ENCODE results near the gene FOLR2. TPM values are rescaled to one million over a fixed set of nuclear protein-coding genes. Genes with fewer than 3 reads are reported as not detected.
A peak's percentile ranks its signal among the peaks of the same experiment; 100 is the strongest.

FOLR2 gene
- total and polyA plus RNA-seq, 3 donors from 2014 or later = 1.3 to 37.3 (median 8.7) TPM

DNA sequence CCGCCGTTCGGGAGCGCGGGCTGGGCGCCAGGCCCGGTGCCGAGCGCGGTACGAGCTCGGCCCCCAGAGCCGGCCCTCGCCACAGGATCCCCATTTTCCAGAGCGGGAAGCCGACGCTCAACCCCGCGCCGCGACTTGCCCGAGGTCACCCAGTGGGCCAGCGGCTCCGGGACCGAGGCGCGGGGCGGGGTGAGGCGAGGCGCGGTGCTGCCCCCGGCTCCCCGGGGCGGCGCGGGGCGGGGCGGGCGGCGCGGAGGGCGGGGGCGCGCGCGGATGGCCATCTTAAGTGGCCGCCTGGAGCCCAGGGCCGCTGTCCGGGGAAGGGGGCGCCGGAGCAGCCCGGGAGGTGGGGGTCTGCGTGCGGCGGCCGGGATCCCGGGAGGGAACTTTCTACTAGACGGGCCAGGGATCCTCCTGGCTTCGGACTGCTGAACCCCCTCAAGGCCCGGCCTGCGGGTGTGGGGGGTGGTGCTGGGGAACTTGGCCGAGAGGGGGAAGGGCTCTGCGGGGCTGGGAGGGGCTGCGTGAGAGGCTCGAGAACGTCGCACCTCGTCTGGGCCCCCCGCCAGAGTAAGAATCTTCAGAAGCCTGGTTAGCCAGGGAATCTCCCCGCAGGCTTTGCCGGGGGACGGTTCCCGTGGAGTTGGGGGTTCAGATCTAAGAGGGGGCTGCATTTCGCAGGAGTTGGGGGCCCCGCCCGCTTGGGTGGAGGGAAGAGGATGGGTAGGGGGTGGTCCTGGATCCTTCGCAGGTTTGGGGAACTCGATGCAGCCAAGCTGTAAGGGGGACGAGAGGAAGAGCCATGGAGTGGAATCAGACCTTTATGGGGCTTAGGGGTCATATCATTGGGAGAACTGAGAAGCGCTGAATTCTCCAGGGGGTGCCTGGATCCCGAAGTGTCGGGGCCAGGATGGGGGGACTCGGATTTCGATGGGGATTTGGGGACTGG, 7.3 kb downstream of the FOLR2 start:
- peak overlapping the region; percentile 80 to 88 for H3K4me3 ChIP-seq
- H3K27ac ChIP-seq = peak overlapping the region; percentile 88 to 96
- H3K9me3 ChIP-seq = no peaks in the 10 kb centered on the region
- H3K36me3 ChIP-seq (ENCODE audit: low read depth, missing control alignments) = no peaks in the 10 kb centered on the region
- DNase-seq = peak; percentile 76
- H3K4me1 ChIP-seq = peaks cover 17% of the 10 kb centered on the region
- WGBS, 2 donors = 2% methylated on average over 13 to 74 of the region's 84 CpGs
- TF ChIP-seq, protein P1, sequence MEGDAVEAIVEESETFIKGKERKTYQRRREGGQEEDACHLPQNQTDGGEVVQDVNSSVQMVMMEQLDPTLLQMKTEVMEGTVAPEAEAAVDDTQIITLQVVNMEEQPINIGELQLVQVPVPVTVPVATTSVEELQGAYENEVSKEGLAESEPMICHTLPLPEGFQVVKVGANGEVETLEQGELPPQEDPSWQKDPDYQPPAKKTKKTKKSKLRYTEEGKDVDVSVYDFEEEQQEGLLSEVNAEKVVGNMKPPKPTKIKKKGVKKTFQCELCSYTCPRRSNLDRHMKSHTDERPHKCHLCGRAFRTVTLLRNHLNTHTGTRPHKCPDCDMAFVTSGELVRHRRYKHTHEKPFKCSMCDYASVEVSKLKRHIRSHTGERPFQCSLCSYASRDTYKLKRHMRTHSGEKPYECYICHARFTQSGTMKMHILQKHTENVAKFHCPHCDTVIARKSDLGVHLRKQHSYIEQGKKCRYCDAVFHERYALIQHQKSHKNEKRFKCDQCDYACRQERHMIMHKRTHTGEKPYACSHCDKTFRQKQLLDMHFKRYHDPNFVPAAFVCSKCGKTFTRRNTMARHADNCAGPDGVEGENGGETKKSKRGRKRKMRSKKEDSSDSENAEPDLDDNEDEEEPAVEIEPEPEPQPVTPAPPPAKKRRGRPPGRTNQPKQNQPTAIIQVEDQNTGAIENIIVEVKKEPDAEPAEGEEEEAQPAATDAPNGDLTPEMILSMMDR (IDR thresholded peaks at IDR 0.05) = no peak
- no peak for TF ChIP-seq POLR2A (IDR thresholded peaks at IDR 0.05)
- intact Hi-C loops (cut with DNase I; ENCODE audit: low total_unique reads) = no loop called here
- no peaks in the 10 kb centered on the region for H3K27me3 ChIP-seq

DNA sequence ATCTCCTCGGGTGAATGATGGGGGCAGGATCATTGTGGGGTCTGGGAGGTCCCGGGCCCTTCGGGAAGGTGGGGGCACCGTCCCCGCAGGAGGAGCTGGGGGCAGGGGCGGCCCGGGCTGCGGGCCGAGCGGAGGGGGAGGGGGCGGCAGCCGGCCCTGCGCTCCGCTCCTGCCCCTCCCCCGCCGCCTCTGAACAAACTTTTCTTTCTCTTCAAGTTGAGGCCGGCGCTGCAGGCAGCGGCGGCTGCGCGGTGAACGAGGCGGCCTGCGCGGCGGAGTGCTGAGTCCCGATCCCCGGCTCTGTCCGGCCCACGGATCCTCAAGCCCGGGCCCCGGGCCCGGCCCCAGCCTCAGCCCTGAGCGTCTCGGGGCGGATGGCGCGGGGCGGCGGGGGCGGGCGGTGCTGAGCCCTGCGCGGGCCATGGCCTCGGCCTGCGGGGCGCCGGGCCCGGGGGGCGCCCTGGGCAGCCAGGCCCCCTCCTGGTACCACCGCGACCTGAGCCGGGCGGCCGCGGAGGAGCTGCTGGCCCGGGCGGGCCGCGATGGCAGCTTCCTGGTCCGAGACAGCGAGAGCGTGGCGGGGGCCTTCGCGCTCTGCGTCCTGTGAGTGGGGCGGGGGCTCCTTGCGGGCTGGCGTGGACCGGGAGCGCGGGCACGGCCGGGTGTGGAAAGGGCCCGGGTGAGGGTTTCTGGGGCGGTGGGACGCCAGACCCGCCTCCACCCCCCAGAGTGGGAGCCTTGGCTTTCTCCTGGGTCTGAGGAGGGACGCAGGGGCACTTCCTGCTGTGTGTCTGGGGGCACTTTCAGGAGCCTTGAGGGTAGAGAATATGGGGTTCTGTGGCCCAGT, 8.2 kb downstream of the FOLR2 start, which contains the start of gene INPPL1:
INPPL1 (plus strand) TSS at position 204 of the 847 bp plus-strand sequence; CDS start at position 422, 218 bp downstream.
- H3K27me3 ChIP-seq = no peaks in the 10 kb centered on the region
- intact Hi-C loops (cut with DNase I; ENCODE audit: low total_unique reads) = no loop called here
- H3K27ac ChIP-seq = peak within 1 kb of the TSS; percentile 88 to 96
- peak; percentile 76 for DNase-seq
- H3K4me3 ChIP-seq = peak within 1 kb of the TSS; percentile 80 to 88
- TF ChIP-seq POLR2A (IDR thresholded peaks at IDR 0.05) = no peak
- TF ChIP-seq, protein P1 (IDR thresholded peaks at IDR 0.05) = no peak
- no peaks in the 10 kb centered on the region for H3K9me3 ChIP-seq
- WGBS, 2 donors = 0 to 3% methylated on average over 1 to 38 of the region's 81 CpGs
- no peaks in the 10 kb centered on the region for H3K36me3 ChIP-seq (ENCODE audit: low read depth, missing control alignments)
- H3K4me1 ChIP-seq = peaks cover 17% of the 10 kb centered on the region

DNA sequence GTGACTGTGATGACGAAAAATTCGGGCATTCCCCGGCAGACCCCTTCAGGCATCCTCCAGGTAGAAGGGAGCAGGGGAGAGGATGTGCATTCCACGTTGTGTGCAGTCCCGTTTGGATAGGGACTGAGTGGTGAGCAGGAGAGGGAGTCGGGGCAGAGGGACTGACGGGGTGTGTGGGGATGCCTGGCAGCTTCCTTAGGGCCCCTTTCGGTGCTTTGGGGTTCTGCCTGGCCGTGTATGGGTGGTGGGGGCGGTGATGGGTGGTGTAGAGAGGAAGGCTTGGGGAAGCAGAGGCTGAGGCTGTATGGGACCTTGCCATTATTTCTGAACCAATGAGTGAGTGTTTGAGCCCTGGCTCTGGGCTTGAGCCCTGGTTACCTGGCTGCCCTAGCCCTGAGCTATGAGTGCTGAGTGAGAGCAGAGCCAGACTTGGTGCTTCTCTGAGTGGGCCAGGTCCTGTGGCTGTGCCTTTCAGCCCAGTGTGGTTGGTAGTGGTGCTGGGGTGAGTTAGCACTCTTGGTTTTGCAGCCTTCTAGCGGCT, 8.9 kb downstream of the FOLR2 start:
- H3K4me1 ChIP-seq = peaks cover 17% of the 10 kb centered on the region
- intact Hi-C loops (cut with DNase I; ENCODE audit: low total_unique reads) = no loop called here
- peak overlapping the region; percentile 80 to 88 for H3K4me3 ChIP-seq
- no peaks in the 10 kb centered on the region for H3K36me3 ChIP-seq (ENCODE audit: low read depth, missing control alignments)
- H3K9me3 ChIP-seq = no peaks in the 10 kb centered on the region
- no peaks in the 10 kb centered on the region for H3K27me3 ChIP-seq
- H3K27ac ChIP-seq = peak overlapping the region; percentile 21 to 96
- 17 to 28% methylated on average over 11 of the region's 11 CpGs for WGBS, 2 donors
- DNase-seq = peak; percentile 16
- no peak for TF ChIP-seq POLR2A (IDR thresholded peaks at IDR 0.05)

DNA sequence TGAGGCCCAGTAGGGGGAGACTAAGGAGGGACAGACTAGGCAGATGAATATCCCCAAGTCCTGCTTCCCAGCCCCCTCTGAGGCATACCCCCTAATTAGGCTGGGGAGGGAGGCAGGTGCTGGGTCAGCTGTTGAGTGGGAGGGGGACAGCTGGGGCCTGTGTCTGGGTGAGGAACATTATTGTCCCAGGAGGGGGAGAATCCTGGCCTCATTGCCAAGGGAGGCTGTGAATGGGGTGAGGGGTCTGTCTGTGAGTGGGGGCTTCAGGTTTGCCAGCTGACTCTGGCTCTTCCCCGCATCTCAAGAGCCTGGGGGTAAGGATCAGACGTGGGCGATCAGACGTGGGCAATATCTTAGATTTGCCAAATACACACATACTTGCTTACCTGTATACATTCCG, 10.1 kb downstream of the FOLR2 start:
- intact Hi-C loops (cut with DNase I; ENCODE audit: low total_unique reads) = no loop called here
- DNase-seq = peak; percentile 11
- H3K27ac ChIP-seq = no peak overlapping the region
- H3K4me3 ChIP-seq = no peak overlapping the region
- TF ChIP-seq, protein P1 (IDR thresholded peaks at IDR 0.05) = no peak
- no peak for TF ChIP-seq POLR2A (IDR thresholded peaks at IDR 0.05)
- H3K27me3 ChIP-seq = no peaks in the 10 kb centered on the region
- H3K4me1 ChIP-seq = peaks cover 17% of the 10 kb centered on the region
- H3K9me3 ChIP-seq = no peaks in the 10 kb centered on the region
- 85 to 92% methylated on average over 5 of the region's 5 CpGs for WGBS, 2 donors
- no peaks in the 10 kb centered on the region for H3K36me3 ChIP-seq (ENCODE audit: low read depth, missing control alignments)
